Stimulated activated CD4-positive, alpha-beta T cell treated with anti-CD3 and anti-CD28 coated beads, Interleukin-1b, Interleukin-23, amount 100 ng/mL, for 48 hours (primary cell): ENCODE data around the gene FGF5.
A peak's percentile ranks its signal among the peaks of the same experiment; 100 is the strongest.
"Not testable (repeated sequence)": the region's sequence is repeated elsewhere in the genome, so short reads cannot be mapped to it uniquely, and the experiment has no call there.

Experiments used
- DNase-seq: peaks from one replicate; pipeline ENCODE4 v3.0.0-alpha.2; 2020

The FGF5 gene, protein sequence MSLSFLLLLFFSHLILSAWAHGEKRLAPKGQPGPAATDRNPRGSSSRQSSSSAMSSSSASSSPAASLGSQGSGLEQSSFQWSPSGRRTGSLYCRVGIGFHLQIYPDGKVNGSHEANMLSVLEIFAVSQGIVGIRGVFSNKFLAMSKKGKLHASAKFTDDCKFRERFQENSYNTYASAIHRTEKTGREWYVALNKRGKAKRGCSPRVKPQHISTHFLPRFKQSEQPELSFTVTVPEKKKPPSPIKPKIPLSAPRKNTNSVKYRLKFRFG

GRCh38 chr4:80266253-80266901 lies at the start of gene FGF5:
FGF5 (plus strand) TSS chr4:80266664; CDS start chr4:80266825, 161 bp downstream.
- DNase-seq, result peak; percentile 24

GRCh38 chr4:80219301-80220025 lies 47.0 kb upstream of the FGF5 start:
- DNase-seq, result no peak

- DNase-seq, result no peak
Observed at GRCh38 chr4:80220711-80221110, 45.8 kb upstream of the FGF5 start.

- DNase-seq, result no peak
Observed at GRCh38 chr4:80221161-80221560, 45.3 kb upstream of the FGF5 start.

DNA sequence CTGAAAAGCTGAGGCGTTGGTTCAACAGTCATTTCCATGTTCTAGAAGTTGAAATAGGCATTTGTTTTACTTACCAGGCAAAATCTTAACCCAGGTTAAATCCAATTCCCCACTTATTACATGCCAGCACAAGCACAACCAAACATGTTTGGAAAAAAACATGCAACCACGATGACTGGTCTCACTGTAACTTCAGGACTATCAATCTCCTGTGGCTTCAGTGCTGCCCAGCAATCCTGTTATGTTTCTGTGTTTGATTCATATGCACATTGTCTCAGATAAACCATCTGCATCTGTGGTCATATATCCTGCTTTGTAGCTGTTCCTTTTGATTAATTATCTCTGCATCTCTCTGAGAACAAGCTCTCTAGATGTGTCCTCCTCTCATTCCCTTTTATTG lies 40.9 kb upstream of the FGF5 start:
- no peak for DNase-seq

DNA sequence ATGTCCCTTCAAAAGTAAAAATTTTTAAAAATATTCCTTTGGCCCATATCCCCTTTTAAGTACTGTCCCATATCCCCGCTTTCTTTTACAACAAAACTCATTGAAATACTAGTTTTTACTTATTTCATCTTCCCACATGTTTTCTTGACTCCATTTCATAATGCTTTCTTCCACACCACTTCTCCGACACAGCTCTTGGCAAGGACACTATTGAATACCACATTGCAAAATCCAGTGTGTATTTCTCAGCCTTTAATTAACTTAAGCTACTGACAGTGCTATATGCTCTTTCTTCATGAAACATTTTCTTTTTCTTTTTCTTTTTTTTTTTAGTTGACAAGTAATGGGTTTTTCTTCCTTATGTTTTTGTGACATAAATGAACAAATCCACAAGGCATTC lies 40.4 kb upstream of the FGF5 start:
- no peak for DNase-seq

GRCh38 chr4:80228460-80228859 lies 38.0 kb upstream of the FGF5 start:
- no peak for DNase-seq

DNA sequence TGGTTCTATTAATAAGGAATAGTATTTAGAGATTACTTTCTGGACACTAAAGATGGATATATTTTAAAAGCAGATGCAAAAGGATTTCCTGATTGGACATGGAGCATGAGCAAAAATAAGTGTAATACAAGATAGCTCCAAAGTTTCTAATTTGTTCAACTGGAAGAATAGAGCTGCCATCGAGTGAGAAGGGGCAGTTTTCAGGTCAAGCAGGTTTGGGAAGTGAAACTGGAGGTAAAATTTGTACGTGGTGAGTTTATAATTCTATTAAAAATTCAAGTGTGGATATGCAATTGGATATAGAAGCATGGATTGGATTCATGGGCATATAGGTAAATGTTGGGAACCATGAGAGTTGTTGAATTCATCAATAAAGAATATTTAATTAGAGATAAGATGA lies 37.3 kb upstream of the FGF5 start:
- DNase-seq, result no peak

DNA sequence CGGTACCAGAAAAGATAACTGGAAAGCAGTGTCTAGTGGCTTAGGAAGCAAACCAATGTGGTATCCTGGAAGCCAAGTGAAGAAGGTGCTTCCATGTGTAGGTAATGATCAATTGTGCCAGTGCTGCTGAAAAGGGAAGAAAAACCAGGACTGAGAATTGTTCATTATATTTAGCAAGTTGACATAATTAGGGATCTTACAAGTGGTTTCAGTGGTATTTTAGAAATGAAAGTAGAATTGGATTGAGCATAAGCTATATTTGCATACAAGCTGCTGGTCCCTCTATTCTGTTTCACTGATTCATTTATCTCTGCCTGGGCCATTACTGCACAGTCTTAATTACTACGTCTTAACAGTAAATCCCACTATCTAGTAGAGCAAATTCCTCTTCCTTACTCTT lies 36.9 kb upstream of the FGF5 start:
- no peak for DNase-seq

DNA sequence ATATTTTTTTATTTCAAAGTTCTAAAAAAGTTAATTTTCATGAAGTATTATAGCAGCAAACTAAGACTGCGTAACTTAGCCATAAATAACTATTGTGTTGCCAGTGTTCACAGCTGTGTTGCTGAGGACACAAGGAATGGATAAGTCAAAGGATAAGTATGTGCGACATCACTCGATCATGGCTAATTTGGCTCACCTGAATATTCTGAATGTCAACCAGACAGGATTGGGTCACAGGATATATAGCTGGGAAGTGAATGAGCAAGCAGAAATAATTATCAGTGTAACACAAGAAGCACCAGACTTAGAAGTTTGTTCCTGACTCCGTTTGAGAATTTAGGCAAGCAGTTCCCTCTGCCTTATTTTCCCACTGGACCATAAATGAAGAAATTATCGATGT lies 35.3 kb upstream of the FGF5 start:
- no peak for DNase-seq

DNA sequence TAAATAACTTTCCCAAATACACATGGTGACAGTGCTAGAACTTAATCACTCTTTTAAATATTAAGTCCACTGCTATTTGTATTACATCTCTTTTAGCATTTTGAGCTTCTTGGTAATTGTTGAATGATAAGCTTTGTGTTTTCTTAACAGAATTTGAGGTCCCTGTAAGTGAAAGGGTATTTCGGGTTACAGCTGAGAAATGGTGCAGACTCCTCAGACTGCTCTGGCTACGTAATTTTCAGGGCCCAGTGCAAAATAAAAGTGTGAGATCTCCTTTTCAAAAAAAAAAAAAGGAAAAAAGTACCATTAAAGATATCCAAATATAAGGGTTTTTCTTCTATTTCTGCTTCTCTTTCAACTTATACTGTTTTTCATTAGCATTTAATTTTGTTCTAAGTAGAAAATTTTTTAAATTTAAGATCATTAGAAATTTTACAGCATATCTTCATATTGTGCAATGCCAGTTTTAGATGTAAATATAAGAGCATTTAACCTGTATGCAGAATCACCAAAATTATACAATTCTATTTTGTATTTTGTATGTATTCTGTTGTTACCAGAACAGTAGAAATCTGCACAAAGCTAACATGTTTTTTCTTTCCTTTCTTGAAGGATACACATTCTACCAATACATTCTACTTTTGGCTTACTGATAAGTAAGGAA lies 33.6 kb upstream of the FGF5 start:
- DNase-seq, result no peak

GRCh38 chr4:80233390-80233789 lies 33.1 kb upstream of the FGF5 start:
- no peak for DNase-seq

DNA sequence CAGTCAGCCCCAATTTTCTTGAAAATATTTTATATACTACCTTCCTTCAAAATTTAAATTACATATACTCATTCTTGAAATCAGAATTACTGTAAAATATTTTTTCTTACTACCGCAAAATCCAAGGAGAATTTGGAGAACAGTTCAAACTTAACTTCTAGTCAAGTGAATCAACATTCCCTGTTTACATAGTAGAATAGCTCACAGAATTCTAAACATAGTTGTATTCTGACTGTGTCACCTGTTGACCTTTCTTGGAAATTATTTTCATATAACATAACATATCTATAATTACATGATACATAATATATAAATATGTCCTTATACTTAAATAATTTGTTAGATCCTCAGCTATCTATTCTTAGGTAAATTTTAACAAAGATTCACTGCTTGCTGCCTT lies 31.0 kb upstream of the FGF5 start:
- no peak for DNase-seq

DNA sequence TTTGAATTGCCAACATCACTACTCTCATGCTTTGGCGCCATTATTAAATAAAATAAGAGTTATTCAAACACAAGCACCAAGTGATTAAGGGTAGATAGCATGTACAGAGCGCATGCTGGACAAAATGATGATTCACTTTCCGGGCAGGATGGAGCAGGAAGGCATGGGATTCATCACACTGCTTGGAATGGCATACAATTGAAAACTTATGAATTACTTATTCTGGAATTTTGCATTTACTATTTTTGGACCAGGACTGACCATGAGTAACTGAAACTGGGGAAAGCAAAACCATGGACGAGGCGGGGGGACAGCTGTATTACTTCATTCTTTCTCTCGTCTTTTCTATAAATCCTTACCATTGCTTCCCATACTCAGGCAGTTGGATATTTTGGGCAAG lies 28.5 kb upstream of the FGF5 start:
- no peak for DNase-seq

DNA sequence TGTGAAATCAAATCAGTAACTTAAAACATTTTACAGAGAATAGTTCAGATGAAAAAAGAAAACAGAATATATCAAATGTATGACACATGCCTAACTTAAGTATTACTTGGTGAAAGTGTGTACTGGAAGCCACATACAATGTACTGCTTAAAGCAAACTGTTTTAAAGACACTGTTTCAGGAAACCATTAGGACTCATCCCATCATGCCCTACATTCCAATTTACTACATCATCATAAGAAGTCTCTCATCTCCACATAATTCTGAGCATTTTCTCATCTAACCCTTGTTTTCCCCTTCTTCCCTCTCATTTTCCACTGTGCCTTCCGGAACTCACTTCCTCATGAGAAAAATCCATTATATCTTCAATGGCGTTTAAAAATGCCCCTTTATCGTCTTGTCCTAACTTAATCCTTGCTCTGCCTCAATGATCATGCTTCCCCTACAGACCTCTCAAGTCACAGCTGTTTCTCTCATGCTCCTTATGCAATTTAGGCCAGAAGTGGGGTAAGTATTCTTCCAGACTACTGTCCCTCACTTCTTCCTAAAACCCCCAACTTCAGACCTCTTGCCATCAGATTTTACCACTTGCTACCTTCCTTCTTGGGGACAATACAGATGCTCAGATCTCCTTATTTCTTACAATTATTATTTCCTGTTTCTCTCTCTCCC lies 26.8 kb upstream of the FGF5 start:
- no peak for DNase-seq

DNA sequence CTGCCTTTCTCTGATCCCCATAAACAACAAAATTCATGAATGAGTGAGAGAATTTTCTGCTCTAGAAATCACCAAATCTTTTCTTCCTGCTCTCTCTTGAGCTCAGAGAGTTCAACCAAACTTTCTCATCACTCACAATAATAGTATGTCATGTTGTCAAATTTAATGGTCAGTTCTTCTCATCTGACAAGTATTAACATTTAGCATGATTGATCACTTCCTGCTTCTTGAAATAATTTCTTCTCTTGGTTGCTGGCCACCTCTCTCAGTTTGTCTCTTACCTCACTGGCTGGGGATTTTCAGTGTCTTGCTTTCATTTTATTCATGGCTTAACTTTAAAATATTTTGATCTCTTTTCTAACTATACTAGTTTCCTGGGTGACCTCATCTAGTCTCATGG lies 25.5 kb upstream of the FGF5 start:
- DNase-seq, result no peak

DNA sequence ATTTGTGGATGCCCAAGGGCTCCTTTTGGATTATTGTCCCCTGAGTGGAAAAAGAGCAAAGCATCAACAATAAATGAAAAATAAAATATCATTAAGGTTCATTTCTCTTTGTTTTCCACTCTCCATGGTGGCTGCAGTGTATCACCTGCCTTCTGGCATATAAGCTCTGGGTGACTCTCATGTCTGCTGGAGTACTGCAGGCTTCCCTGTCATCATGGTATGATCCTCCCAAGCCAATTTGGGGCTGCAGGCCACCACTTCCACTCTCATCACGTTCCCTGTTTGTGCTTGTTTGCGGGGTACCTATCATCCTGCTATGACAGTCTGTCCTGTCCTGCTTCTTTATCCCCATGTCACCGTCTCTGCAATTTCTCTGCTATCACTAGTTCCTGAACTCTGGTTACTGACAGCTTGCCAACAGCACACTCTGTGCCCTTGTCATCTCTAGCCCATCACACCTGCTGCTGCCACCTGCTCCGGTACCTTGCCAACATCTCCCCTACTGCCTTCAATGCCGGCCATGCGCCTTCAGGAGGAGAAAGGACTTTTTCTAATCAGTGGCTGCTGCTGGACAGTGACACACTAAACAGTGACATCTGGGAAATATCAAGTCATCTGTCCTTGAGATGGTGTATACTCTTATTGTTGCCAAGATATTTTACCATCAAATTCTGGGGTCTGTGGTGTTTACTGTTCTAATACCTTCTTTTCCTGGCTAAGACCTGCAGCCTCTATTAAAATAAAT lies 23.0 kb upstream of the FGF5 start:
- no peak for DNase-seq

- DNase-seq, result not testable (repeated sequence)
Observed at GRCh38 chr4:80247484-80247883, 19.0 kb upstream of the FGF5 start.

GRCh38 chr4:80249144-80249543 lies 17.3 kb upstream of the FGF5 start:
- no peak for DNase-seq

DNA sequence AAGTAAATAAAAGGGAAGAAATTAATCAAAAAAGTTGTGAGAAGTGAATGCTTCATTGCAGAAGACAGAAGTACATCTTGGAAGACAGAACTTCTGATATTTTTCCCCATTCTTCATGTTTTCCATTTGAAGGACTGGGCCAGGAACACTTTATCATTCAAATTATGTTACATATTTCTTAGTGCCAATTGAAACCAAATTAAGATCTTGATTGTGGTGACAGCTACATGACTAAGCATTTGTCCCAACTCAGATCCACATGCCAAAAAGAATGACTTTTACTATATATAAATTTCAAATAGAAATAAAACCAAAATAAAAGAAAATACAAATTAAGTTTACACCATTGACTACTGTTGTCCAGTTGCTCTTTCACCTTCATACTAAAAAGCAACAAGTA lies 14.0 kb upstream of the FGF5 start:
- DNase-seq, result no peak

- no peak for DNase-seq
Observed at GRCh38 chr4:80252953-80253352, 13.5 kb upstream of the FGF5 start.

DNA sequence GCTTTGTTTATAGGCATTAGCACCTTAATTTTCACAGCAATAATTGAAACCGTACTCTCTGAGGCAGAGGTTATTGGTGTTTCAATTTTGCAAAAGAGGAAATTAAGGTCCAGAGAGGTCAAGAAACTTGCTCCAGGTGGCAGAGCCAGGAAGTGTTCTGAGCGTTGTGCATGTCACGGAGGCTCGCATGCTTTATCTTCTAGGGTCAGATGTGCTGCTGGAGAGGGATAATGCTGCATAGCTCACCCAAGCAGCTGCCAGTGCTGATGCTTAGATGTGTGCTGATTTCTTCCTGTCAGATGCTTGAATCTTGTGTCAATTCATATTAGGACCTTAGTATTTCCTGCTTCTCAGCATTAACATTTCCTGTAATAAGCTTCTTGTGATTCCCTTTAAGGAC lies 13.0 kb upstream of the FGF5 start:
- DNase-seq, result no peak
